Hematopoietic multipotent progenitor cell treated with erythropoietin and hydrocortisone succinate and interleukin-3 and kit ligand, for 4 days (in vitro differentiated cells): ENCODE data around the gene OR1J1.
A peak's percentile ranks its signal among the peaks of the same experiment; 100 is the strongest.

Source experiments
- DNase-seq: peaks from one replicate; pipeline ENCODE4 v3.0.0-alpha.2; 2015

The OR1J1 gene

DNA sequence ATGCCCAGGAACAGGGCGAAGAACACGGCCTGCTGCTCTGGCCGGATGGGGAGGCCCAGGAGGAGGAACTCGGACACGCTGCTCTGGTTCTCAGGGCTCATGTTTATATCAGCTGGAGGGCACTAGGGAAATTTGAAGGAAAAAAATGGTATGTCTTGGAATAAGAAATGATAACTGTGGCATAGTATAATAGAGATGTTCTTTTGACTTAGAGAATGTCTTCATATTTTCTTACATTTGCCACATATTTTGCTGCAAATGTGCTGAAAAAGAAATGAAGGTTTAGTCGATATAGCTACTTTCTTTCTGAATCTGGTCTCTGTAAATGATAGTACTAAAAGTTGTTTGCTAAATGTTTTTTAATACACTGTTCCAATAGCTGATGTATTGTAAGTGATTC lies at the start of gene OR1J1:
OR1J1 (minus strand) TSS at position 101 of the 400 bp plus-strand sequence; CDS start at position 101, 0 bp downstream.
- DNase-seq = no peak

DNA sequence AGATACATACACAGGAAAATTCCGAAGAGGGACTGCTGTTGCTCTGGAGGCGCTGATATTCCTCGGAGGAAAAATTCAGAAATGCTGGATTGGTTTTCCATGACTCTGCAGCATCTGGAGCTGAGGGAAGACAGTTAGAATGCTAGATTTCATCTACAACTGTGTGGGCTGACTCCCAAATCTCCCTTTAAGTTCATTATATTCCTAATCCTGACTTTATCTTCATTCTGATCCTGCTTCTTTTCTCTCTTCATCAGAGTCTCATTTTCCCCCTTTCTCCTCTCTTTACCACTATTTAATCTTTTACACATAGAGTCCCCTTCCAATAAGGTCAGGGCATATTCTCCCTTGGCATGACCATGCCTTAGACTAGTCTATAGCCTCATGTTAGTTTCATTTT lies 49.5 kb upstream of the OR1J1 start, which contains the start of gene OR1N1:
OR1N1 (minus strand) TSS at position 101 of the 400 bp plus-strand sequence; CDS start at position 101, 0 bp downstream.
- no peak for DNase-seq

DNA sequence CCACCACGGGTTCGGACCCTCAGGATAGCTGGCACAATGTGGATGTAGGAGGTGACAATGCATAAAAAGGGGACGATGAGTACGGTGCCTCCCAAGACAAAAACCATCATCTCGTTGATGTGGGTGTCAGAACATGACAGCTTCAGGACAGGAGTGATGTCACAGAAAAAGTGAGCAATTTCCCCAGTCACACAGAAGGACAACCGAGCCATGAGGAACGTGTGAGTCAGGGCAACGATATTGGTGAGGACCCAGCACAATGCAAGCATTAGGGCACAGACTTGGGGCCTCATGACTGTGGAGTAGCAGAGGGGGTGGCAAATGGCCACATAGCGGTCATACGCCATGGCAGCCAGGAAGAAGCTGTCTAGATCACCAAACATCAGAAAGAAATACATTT lies 48.9 kb upstream of the OR1J1 start:
- DNase-seq = no peak

GRCh38 chr9:122519376-122519775 lies 41.6 kb upstream of the OR1J1 start:
- no peak for DNase-seq

DNA sequence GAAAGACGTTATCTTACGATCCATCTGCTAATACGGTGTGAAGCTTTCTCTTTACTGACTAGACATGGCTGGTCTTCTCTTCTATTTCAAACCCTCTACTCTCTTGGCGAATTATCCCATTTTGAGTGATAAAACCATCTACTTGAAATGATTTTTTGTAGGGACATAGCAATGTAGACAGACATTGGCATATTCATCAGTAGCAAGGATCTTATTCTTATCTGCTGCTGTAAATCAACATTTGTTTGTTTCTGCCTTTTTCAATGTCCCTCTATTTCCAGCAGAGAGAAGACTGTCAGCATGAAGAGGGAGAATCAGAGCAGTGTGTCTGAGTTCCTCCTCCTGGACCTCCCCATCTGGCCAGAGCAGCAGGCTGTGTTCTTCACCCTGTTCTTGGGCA lies 41.1 kb upstream of the OR1J1 start, which contains the start of gene OR1J4:
OR1J4 (plus strand) TSS at position 301 of the 400 bp plus-strand sequence; CDS start at position 301, 0 bp downstream.
- DNase-seq = no peak

GRCh38 chr9:122518226-122518625 lies 40.5 kb upstream of the OR1J1 start:
- DNase-seq = no peak

DNA sequence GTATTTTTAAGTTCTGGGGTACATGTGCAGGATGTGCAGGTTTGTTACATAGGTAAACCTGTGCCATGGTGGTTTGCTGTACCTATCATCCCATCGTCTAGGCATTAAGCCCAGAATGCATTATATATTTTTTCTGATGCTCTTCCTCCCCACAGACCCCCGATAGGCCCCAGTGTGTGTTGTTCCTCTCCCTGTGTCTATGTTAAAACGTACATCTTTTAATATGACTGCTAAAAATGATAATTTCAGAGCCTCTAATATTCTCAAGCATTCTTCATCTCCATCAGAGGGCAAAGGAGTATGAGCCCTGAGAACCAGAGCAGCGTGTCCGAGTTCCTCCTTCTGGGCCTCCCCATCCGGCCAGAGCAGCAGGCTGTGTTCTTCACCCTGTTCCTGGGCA lies 32.8 kb upstream of the OR1J1 start, which contains the start of gene OR1J2:
OR1J2 (plus strand) TSS at position 301 of the 400 bp plus-strand sequence; CDS start at position 301, 0 bp downstream.
- DNase-seq = no peak

GRCh38 chr9:122506964-122507363 lies 29.2 kb upstream of the OR1J1 start:
- no peak for DNase-seq

- DNase-seq = peak; percentile 66
These were observed 21.2 kb upstream of the OR1J1 start for GRCh38 chr9:122498883-122499288.

GRCh38 chr9:122479062-122479461 lies 1.3 kb upstream of the OR1J1 start:
- no peak for DNase-seq

- DNase-seq = no peak
These were observed 380 bp downstream of the OR1J1 start for GRCh38 chr9:122477346-122477745.

DNA sequence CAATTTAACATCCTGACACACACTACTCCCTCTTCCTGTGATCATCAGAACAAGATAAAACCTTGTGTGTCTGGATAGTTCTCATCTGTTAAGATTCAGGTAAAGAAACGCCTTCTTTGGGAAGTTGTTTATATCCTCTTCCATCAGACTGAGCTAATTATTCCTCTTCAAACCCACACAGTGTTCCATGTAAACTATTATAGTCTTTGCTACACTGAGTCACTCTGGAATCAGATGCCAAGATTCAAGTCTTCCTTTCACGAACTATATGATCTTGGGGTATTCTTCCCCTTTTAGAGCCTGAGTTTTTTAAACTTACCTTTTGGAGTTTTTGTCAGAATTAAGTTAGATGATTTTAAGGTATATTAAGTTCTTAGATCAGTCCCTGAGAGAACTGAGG lies 2.0 kb downstream of the OR1J1 start:
- no peak for DNase-seq

- DNase-seq = no peak
These were observed 3.2 kb downstream of the OR1J1 start for GRCh38 chr9:122474561-122474960.

GRCh38 chr9:122468735-122469134 lies 9.0 kb downstream of the OR1J1 start:
- no peak for DNase-seq

DNA sequence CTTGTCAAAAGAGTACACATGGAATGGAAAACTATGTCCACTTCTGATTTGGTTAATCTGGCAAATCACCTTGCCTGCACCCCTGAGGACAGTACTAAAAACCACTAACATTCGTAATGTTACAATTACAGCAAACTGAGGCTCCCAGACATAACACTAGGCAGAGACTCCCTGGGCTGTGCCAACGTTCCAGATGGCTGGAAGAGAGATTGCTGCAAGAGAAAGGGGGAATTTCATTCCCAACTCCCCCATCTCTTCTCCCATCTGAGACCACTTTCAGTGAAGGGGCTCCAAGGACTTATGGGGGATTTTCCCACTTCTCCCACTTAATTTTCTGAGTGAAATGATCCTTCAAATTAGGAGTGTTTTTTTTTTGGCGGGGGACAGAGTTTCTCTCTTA lies 11.3 kb downstream of the OR1J1 start:
- no peak for DNase-seq

- DNase-seq = peak; percentile 94
These were observed 12.8 kb downstream of the OR1J1 start for GRCh38 chr9:122464633-122465567.

GRCh38 chr9:122463828-122464632 lies 13.7 kb downstream of the OR1J1 start:
- DNase-seq = peak; percentile 70

DNA sequence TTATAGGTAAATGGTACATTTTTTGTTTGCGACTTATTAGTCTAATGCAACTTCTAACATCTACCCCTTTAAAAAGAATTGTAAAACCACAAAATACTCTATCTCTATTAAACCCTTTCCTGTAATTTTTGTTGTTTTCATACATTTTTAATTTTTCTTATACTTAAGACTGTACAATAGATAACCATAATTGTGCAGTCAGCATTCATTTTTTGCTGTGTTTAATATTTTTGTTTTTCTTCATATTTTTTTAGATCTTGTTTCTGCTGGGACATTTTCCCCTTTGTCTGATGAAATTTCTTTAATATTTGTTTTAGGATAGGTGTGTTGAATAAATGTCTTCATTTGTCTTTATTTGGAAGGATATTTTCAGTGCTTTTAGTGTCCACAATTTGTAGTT lies 19.9 kb downstream of the OR1J1 start:
- no peak for DNase-seq

DNA sequence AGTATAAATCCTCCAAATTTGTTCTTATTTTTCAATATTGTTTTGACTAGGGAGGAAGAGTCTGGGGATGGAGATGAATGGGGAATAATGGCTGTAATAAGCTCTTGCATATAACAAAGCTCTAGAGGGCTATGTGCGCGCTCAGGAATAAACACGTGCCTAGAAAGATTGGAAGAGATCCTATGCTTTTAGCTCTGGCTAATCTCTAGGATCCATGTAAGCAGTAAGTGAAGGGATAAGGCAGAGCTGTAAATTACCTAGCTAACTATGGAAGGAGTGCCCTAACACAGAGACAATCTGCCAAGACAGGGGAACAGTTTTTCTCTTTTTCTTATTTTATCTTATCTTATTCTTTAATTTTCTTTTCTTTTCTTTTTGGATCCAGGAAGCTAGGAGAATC lies 21.6 kb downstream of the OR1J1 start:
- DNase-seq = no peak

GRCh38 chr9:122453677-122454135 lies 24.0 kb downstream of the OR1J1 start:
- no peak for DNase-seq

GRCh38 chr9:122446819-122447484 lies 30.8 kb downstream of the OR1J1 start:
- DNase-seq = peak; percentile 94

GRCh38 chr9:122445155-122445749 lies 32.5 kb downstream of the OR1J1 start:
- no peak for DNase-seq
